Measurements from ENCODE around the gene AWAT1. TPM values are rescaled to one million over a fixed set of nuclear protein-coding genes. Genes with fewer than 3 reads are reported as not detected.
"Not testable (repeated sequence)": the region's sequence is repeated elsewhere in the genome, so short reads cannot be mapped to it uniquely, and the experiment has no call there.

AWAT1 gene
- total RNA-seq, 1 donor from 2014 or later: not detected

DNA sequence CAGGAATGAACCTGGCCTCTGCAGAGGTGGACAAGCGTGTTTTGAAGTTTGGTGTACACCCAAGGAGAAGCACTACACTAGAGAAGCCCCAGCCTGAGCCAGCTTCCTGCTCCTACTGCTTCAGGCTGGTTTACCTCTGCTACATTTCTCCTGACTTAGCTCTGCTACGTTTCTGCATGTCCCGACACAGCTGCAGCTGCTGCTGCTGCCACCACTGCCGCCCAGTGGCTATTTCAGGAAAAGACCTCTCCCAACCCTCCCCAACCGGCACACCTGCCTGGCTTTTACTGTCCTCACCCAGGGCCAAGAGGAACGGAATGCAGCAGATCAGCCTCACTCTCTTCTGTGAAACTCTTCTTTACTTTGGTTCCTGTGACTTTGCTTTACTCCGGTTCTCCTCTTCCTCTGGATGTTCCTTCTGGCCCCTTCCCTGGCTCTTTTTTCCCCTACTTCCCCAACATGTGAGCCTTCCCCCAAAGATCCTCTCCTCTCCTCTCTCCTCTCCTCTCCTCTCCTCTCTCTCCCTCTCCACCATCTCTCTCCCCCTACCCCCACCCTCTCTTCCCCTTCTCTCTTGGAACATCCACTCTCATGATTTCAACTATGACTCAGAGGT is 28.6 kb downstream of the AWAT1 start:
- DNase-seq: peak; percentile 48

GRCh38 chrX:70264784-70265183 is 30.3 kb downstream of the AWAT1 start:
- DNase-seq: no peak

DNA sequence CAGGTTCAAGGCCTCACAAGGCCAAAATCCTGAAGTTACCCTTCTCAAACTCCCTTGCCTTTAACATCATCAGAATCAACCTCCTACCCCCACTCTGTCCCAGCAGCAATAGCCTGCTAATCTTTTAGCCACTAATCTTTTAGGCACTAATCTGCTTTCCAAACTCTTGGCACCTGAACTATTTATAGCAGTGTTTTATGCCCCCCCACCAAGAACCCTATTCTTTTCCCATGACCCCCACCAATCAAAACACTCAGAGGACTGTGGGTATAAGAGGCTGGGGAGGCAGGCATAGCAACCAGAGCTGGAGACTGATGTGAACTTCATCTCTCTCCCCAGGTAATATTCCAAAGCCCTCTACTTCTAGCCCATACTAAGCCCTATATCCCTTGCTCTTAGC is 33.6 kb downstream of the AWAT1 start, which contains the start of gene ARR3:
Gene ARR3, plus strand, starts transcription at position 301 of the 400 bp plus-strand sequence. CDS start 1,052 bp downstream, outside the sequence.
- DNase-seq: no peak

- not testable (repeated sequence) for DNase-seq
Measured at GRCh38 chrX:70274029-70274428, 39.6 kb downstream of the AWAT1 start.

DNA sequence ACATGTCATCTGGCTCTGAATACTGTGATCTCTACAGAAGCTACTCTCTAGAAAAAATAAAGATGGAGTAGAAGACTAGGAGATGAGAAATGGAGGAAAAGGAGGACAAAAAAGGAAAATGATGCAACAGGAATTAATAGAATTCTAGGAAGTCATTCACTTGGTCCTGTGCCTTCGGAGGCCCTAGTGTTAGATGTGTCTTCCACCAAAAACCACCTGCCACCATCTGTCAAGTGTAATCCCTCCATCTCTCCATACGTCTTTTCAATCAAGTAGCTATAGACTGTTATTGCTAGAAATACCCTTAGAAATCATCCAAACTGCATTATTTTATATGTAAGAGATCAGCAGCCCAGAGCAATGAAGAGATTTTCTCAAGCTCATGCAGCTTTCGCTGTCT is 44.6 kb downstream of the AWAT1 start:
- no peak for DNase-seq

- no peak for DNase-seq
Measured at GRCh38 chrX:70280573-70280972, 46.1 kb downstream of the AWAT1 start.

DNA sequence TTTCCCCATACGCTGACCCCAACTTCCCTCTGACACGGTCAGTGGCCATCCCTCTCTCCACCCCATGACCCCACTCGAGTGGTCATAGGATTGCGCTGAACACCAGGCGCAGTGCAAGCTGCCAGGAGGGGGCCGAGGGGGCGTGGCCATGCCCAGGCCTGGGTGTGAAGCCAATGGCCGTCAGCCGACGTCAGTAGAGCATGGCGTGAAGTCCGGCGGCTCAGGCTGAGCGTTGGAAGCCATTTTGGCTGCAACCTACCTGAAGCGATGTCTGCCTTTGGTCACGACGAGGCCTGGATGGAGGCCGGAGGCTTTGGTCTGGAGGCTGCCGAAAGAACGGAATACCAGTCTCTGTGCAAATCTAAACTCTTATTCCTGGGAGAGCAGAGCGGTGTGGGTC is 47.5 kb downstream of the AWAT1 start, which contains the start of gene RAB41:
Gene RAB41, plus strand, starts transcription at position 222 of the 400 bp plus-strand sequence. Its CDS starts 46 bp downstream, at position 268.
- DNase-seq: no peak

DNA sequence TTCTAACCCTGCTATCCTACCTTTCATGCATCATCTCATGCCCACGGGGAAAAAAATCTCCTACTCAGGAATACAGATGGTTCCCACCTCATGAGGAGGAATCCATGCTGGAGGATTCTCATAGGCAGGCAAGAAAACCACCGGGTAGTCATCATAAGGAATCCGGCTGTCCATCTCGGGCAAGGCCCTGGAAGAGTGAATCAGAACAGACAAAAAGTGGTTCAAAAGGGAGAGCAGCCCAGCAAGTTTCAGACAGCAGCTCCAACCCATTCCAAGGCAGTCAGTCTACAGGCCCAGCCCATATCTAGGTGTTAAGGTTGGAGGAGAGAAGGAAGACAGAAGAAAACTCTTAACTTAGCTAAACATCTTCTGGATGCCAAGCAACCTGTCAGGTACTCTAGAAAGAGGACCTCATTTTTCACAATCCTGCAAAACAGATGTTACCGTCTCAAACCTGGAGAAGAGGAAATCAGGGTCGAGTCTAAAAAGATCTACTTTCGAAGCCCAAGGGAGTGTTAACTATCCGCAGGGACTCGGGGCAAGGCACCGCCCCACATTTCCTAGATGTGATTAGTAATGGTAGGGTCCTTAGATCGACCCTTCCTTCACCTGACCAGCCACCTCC is 54.8 kb downstream of the AWAT1 start:
- no peak for DNase-seq

Small RNA genes within 50 kb of the gene (small RNA-seq; reads per million reads assigned to genes)
- gene RNA5SP507 (ENCODE audit: low replicate concordance): 0.06 reads per million

Other genes with a start within 250 kb of the AWAT1 start
- not detected for gene AWAT2, start 184.7 kb upstream of the AWAT1 start, total RNA-seq
- gene OTUD6A, start 172.2 kb upstream of the AWAT1 start, total RNA-seq: not detected
- 80.4 TPM for gene IGBP1, start 101.2 kb upstream of the AWAT1 start, total RNA-seq
- not detected for gene DGAT2L6, start 57.2 kb upstream of the AWAT1 start, total RNA-seq
- 0.41 TPM for gene P2RY4, start 25.5 kb downstream of the AWAT1 start, total RNA-seq
- gene ARR3, start 33.7 kb downstream of the AWAT1 start, total RNA-seq: not detected
- not detected for gene RAB41, start 47.5 kb downstream of the AWAT1 start, total RNA-seq
- 19.2 TPM for gene PDZD11, start 55.3 kb downstream of the AWAT1 start, total RNA-seq
- 6.7 TPM for gene KIF4A, start 55.4 kb downstream of the AWAT1 start, total RNA-seq
- gene GDPD2, start 188.7 kb downstream of the AWAT1 start, total RNA-seq: 1.5 TPM
- gene DLG3, start 210.2 kb downstream of the AWAT1 start, total RNA-seq: 16.7 TPM